GM19240 (cell line): ENCODE measurements around the gene HASPIN.
"Not testable (repeated sequence)": the region's sequence is repeated elsewhere in the genome, so short reads cannot be mapped to it uniquely, and the experiment has no call there.

Source experiments
- DNase-seq: peaks from one replicate; pipeline ENCODE4 v3.0.0; 2011; ENCODE audit warnings: low spot score; ENCODE audit not compliant: insufficient read length

The HASPIN gene

GRCh38 chr17:3734911-3735276 is 11.2 kb downstream of the HASPIN start:
- not testable (repeated sequence) for DNase-seq

DNA sequence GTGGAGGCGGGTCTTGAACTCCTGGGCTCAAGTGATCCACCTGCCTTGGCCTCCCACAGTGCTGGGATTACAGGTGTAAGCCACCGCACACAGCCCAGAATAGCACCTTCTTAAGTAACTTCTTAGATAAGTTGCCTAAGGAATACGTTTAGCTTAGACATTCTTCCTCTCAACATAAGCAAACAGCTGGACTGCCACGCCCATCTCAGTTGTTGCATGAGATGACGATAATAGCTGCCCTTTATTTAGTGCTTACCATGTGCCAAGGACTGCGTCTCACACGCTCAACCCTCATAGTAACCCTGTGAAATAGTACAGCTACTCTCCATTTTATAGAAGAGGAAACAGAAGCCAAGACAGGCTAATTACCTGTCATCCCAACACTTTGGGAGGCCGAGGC is 11.8 kb downstream of the HASPIN start:
- no peak for DNase-seq

DNA sequence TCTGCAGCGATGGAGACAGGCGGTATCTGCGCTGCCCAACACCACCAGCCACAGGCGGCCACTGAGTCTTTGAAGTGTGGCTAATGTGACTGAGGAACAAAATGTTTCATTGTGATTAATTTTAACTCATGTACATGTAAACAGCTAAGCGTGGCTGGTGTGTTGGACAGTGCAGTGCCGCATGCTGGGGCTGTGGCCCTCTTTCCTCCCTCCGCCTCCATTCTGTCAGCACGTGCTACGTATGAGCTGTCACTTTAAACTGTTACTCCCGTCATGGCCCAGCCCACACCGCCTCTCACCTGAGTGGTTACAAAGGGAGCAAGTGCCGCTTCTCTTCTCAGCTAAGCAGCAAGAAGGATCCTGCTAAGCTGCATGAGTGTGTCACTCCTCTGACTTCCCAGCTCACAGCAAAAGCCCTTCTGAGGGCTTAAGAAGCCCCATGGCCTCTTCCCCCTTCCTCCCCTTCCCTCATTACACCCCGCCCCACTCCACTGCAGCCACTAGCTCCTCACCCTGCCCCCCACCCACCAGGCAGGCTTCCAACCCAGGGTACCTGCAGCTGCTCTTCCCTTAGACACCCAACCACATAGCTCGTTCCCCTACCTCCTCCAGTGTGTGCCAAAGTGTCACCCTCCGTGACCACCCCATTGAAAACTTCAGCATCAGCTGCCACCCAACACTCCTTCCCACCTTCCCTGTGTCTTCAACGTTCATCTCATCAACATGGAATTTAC is 15.0 kb downstream of the HASPIN start:
- no peak for DNase-seq

GRCh38 chr17:3739422-3740124 is 15.9 kb downstream of the HASPIN start:
- DNase-seq = no peak

DNA sequence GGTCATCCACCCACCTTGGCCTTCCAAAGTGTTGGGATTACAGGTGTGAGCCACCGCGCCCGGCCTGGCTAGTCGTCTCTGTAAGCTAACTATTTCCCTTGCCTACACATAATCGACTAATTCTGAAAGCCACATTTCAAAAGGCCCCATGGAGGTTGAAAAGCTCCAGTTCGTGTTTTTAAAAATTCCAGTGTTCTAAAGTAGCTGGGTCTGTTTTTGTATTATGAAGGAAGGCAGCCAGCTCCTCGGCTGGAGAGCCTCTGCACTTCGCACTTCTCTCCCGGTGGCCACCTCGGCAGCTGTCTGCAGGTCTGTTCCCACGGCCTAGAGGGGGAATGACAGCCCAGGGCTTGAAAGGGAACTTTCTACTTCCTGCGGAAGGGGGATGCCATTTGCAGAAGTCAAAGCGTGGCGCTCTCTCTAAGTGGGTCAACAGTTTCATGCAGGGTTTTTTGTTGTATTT is 16.9 kb downstream of the HASPIN start:
- no peak for DNase-seq

- no peak for DNase-seq
Measured at GRCh38 chr17:3744014-3744413, 20.3 kb downstream of the HASPIN start.

GRCh38 chr17:3745071-3745470 is 21.4 kb downstream of the HASPIN start:
- DNase-seq = no peak

DNA sequence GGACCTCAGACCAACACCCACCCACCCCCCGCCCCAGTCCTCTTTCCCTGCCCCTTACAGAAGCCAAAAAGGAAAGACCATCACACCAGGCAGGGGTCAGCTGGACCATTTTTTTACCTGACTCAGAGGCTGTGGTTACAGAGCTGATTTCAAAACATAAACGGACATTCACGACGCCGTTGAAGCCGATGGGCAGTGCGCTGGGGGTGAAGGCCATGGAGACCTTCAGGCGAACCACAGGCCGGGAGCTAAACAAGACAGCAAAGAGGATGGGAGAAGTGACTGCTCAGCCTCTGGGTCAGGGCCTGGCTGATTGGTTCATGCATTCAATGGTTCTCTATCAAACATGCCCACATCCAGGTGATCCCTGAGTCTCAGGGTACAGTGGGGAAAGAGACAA is 24.1 kb downstream of the HASPIN start:
- DNase-seq = no peak

DNA sequence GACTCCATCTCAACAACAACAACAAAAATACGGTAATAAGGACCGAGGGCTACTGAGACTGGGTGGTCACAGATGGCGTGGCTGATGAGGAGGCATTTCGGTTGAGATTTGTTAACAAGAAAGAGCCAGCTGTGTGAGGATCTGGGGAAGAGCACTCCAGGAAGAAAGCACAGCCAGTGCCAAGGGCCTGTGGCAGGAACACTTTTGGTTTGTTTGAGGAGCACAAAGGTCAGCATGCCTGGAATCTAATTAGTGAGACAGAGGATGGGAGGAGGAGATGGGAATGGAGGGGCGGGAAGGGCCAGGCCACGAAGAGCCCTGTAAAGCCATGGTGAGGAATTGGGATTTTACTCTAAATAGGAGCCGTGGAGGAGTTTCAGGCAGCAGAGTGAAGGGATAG is 24.9 kb downstream of the HASPIN start:
- no peak for DNase-seq

DNA sequence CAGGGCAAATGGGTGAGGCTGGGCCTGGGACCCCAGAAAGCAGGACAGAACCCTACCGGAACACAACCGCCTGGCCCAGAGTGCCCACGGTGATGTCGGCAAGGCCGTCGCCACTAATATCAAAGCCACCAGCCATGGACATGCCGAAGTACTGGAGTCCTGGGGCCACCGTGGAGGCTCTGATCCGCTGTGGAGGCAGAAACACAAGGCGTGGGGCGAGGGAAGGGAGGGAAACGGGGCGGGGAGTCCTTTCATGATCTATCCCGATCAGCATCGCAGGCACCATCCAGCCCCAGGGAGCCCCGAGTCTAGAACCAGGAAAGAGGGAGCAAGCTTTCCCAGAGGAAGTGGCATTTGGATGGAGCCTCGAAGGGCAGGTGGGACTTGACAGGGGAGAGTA is 26.6 kb downstream of the HASPIN start:
- DNase-seq = no peak

DNA sequence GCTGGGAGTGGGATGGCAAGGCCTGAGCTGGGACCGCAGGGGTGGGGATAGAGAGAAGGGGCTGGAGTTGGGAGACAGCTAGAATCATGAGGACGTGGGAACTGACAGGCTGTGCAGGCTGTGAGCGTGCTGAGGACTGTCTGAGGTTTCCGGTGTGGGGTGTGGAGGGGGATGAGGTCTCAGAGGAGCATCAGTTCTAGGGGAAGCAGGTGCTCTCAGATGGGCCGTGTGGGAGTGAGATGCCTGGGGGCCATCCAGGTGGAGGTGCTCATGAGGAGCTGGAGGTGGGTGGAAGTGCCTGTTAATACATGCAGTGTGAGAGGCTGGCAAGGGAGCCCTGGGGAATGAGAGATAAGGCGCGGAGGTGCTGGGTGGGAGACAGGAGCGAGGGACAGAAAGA is 27.2 kb downstream of the HASPIN start:
- DNase-seq = peak; percentile 38

DNA sequence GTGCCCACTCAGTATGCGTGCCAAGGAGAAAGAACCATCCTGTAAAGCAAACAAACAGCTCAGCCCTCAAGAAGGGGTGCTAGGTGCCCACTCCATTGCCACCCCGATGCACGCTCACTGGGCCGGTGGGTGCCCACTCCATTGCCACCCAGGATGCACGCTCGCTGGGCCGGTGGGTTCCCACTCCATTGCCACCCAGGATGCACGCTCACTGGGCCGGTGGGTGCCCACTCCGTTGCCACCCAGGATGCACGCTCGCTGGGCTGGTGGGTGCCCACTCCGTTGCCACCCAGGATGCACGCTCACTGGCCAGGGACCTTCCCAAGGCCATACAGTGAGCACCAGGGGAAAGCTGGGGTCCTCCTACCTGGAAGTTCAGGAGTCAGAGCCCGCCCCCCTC is 28.1 kb downstream of the HASPIN start:
- DNase-seq = no peak

DNA sequence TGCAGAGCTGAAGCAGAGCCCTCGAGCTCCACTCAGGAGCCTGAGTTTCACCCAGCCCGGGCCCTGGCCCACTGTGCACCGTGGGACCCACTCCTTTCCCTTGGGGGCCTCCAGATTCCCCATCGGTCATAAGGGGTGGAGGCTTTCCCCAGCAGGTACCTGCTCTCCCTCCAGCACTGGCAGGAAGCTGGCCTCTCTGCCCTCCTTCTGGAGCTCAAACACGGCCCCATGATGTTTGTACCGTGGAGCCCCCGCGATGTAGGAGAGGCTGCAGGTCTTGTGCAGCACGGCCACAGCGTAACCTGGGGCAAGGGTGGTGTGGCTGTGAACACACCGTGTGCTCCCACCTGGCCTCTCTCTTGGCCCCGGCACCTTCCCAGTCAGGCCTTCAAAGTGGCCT is 29.9 kb downstream of the HASPIN start:
- no peak for DNase-seq

- DNase-seq = no peak
Measured at GRCh38 chr17:3754066-3754457, 30.4 kb downstream of the HASPIN start.

- peak; percentile 17 for DNase-seq
Measured at GRCh38 chr17:3754458-3755334, 31.0 kb downstream of the HASPIN start.

GRCh38 chr17:3755335-3756030 is 31.8 kb downstream of the HASPIN start:
- DNase-seq = no peak

GRCh38 chr17:3759597-3760216 is 36.0 kb downstream of the HASPIN start:
- DNase-seq = no peak

DNA sequence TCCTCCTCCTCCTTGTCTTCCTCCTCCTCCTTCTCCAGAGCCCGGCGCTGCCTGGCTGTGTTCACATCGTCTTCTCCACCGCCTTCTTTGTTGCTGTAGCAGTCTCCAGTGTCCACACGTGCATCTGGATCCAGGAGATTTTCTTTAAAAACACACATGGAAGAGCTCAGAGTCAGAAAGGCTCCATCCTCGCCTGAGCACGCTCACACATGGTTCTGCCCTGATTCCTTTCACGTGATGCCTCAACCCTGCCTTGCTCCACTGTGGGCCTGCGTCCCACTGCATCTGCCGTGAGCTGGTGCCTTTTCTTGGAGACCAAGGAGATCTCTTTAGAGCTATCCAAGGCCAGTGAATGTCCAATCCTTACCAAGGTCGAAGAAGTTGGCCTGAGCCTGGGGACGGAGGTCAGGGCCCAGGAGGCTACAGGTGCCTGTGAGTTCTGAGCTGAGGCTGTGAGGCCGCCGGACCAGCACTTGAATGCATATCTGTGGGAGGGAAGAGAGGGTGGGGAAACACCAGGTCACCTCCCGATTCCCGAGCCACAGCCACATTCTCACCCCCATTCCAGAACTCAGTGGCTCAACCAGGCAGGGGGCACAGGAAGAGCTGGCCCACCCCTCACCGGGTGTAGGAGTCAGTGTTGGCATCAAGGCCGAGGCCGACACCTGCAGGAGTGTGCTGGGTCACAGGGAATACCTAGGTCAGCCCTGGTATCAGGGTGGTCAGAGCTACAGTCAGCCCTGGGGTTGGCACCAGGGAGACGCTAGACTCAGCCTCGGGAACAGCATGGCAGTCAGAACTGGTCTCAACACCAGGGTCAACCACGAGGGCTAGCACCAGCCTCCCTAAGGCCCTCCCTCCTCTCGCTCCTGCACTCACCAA is 37.6 kb downstream of the HASPIN start:
- DNase-seq = no peak

DNA sequence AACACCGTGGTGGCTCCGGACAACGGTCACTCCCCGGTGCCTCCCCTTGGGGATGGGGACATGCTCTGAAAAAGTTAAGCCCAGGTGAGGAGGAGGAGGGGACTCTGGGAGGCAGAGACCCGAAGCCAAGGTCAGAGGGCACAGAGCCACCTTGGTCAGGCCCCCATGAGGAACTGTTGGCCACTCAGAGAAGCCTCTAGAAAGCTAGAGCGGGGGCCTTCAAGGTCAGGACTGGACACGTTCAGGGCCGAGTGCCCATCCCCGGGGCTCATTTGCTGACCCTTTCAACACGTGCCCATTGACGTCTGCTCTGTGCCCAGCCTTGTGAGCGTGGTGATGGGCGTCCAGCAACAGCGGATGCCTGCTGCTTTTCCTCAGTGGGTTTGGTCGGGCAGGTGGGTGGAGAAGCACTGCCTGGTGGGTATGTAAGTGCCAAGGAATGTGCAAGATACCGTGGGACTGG is 38.2 kb downstream of the HASPIN start:
- no peak for DNase-seq
